Subcutaneous adipose tissue (tissue), 4 donors: ENCODE results near the gene TEAD3. TPM values are rescaled to one million over a fixed set of nuclear protein-coding genes. Genes with fewer than 3 reads are reported as not detected.

Experiments used
- total RNA-seq, 4 donors: library from RNA; depleted of rRNA; stranded (reverse); fragments of >200 nt; gene quantifications; one replicate each; pipeline ENCODE4 v1.1.0, GENCODE V29; 2016
- TF ChIP-seq, protein P1 (sequence below): fragments of 450-650 bp; IDR thresholded peaks from one replicate; pipeline ENCODE4 v1.5.1; 2016; ENCODE audit warnings: low read depth, mild to moderate bottlenecking, control low read depth, antibody characterized with exemption, moderate library complexity

Gene TEAD3
- total RNA-seq, 4 donors from 2014 or later: 4.1 to 6.2 (median 4.7) TPM

DNA sequence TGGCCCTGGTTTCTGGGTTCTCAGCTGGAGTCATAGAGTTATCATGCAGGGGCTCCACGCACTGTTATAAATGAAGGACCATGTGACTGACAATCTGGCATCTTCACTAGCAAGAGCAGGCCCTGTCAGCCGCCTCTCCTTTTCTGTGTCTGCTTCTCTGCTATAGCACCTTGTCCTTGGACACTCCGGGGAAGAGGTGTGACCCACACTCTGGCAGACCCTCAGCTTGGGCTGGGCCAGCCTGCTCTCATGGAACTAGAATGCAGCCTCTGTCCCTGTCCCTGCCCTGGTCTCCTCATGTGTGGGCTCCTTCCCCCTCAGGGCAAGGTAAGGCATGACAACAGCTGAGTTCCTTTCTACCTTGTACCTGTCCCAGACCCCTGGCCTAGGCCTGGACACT lies 55.7 kb downstream of the TEAD3 start:
- TF ChIP-seq, protein P1, sequence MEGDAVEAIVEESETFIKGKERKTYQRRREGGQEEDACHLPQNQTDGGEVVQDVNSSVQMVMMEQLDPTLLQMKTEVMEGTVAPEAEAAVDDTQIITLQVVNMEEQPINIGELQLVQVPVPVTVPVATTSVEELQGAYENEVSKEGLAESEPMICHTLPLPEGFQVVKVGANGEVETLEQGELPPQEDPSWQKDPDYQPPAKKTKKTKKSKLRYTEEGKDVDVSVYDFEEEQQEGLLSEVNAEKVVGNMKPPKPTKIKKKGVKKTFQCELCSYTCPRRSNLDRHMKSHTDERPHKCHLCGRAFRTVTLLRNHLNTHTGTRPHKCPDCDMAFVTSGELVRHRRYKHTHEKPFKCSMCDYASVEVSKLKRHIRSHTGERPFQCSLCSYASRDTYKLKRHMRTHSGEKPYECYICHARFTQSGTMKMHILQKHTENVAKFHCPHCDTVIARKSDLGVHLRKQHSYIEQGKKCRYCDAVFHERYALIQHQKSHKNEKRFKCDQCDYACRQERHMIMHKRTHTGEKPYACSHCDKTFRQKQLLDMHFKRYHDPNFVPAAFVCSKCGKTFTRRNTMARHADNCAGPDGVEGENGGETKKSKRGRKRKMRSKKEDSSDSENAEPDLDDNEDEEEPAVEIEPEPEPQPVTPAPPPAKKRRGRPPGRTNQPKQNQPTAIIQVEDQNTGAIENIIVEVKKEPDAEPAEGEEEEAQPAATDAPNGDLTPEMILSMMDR: no peak

DNA sequence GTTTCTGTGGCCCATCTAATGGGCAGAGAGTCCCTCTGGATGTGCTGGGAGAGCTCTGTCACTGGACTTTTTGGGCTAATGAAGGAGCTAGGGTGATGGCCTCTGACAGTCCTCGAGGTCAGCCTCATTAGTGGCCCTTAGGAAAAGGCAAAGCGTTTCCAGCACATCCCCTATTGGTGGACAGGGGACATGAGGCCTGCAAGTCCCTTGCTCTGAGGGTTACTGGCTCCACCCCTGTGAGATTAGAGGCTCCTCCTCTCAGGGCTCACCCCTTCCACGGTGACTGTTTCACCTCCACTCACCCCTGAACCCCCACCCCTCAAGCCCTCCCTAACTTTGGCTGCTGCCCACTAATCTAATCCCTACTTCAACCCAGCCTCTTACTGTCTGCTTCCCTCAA lies 57.6 kb downstream of the TEAD3 start:
- TF ChIP-seq, protein P1: no peak

DNA sequence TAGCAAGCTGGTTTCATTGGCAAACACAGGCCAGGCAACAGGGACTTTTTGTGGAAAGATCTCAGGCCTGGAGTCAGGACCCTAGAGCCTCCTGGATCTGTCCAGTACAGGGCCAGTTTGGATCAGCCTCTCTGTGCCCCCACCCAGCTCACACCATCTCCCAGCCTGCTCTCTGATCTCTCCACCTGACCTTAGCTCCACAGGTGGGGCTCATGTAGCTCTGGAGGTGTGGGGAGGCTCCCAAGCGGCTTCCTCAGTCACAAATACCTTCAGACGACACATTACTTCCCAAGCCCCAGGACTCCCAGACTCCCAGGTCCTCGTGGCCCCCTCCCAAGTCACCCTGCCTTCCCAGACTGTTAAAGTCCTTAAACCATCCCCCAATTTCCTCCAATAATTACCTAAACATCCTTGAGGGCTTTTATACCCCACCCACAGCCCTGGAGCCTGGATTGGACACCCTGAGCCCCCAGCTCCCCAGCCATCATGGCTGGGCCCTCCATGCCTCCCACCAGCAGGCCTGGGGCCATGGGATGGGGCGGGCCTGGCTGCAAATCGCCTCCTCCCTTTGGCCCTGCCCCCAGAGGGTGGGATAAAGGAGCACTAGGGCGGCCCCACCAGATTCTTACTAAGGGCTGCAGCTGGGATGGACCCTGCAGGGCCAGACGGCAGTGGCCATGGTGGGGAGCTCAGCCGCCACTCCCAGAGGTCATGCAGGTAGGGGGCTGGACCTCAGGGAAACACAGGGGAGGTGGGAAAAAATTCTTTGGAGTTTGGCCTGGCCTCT lies 60.6 kb downstream of the TEAD3 start:
- TF ChIP-seq, protein P1: no peak

DNA sequence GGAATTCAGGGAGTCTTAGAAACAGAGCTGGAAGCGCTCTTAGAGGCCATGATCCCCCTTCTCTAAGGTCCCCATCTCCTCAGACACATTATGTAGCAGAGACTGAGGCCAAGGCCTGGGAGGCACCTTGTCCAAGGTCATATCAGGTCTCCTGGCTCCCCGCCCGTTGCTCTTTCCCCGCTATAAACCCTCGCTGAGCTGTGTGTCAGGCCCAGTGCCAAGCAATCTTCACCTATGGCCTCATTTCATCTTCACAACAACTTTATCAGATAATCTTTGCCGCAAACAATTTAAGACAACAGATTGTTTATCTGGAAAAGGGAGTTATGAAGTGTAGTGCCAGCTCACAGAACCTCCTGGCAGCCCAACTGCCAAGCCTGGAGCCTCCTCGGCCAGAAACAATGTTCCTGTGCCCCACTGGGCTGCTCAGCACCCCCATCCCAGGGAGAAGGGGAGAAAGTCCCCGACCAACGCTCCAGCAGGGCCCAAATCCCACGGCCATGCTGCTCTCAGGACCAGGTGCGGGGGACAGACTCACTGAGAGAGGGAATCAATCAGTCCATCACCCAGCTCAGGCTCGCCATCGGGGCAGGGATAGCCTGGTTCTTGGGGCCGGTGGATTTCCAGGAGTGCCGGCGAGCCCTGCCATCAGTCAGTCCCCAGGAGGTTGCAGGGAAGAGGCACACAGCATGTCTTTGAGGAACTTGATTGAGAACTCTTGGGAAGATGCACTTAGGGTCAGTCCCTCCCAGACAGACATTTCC lies 61.6 kb downstream of the TEAD3 start:
- TF ChIP-seq, protein P1: no peak

DNA sequence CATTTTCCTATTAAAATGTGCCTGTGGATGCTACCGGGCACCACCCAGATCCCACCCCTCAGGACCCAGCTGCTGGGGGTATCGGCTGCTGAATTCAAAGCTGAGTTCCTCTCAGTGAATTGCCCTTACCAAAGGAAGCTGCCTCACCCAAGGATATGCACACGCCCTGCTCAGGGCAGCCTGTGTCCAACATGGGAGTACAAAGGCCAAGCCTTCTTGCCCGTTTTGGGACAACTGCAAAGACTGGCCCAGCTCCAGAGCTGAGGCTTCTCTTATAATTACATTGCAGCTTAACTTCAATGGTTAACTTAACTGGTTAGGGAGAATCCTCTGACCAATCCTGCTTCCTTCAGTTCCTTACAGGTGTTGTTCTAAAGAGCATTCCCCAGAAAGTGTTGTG lies 64.6 kb downstream of the TEAD3 start:
- TF ChIP-seq, protein P1: no peak

DNA sequence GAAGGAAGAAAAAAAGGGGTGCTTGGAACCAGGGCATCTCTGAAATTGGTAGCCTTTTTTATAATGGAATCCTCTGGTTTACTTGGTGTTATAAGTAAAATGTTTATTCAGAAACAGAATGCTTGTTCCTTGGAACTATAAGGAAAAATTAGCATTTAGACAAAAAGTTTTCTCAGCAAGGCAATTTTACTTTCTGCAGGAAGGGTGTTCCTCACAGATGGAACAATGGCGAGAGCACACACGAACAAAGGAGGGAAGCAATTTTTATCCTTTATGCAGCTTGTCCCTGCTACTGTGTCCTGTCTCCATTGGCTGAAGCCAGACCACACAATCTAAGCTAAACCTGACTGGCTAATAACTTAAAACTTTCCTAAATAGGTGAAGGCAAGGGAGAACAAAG lies 67.4 kb downstream of the TEAD3 start:
- TF ChIP-seq, protein P1: no peak

DNA sequence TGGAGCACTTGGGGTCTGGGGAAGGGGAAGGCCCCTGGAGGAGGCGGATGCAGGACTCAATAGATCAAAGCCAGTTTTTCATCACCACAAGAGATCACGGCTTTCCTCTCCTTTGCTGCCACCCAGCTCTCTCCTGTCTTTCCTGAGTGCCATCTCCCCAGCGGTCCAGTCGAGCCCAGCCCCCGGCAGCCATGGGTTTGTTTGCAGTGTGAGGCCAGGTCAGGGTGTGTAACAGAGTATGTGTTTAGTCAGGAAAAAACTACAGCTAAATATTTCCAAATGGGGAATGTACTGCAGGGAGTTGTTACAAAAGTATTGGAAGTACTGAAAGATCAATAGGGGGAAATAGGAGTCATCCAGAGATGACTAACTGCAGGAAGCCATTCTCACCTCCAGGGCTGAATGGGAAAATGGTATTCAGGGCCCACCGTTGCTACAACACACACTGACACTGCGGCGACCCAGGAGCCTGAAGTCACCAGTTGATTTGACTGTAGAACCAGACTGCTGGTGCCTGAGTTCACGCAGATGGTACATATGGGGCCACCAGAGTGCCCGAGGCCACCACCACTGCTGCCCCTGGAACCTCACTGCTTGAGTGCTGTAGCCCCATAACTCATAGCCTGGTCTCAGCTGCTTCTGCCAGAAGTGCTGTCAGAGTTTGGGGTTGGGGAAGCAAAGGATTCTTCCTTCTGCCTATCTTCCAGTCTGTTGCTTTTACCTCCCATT lies 68.3 kb downstream of the TEAD3 start:
- TF ChIP-seq, protein P1: no peak
